Loucy (cell line): ENCODE data around the gene ZSCAN5B.

Source experiments
- EZH2phosphoT487 ChIP-seq: fragments of 200-600 bp; IDR thresholded peaks from 2 replicates; pipeline ENCODE4 v1.6.1; 2018; ENCODE audit warnings: antibody characterized with exemption, mild to moderate bottlenecking, moderate library complexity, borderline replicate concordance
- TF ChIP-seq, protein P1 (sequence below): fragments of 200-600 bp; sonication (generic); conservative IDR thresholded peaks from 2 replicates; pipeline ENCODE4 v1.5.1; 2014; ENCODE audit warnings: mild to moderate bottlenecking, antibody characterized with exemption, low read length

DNA sequence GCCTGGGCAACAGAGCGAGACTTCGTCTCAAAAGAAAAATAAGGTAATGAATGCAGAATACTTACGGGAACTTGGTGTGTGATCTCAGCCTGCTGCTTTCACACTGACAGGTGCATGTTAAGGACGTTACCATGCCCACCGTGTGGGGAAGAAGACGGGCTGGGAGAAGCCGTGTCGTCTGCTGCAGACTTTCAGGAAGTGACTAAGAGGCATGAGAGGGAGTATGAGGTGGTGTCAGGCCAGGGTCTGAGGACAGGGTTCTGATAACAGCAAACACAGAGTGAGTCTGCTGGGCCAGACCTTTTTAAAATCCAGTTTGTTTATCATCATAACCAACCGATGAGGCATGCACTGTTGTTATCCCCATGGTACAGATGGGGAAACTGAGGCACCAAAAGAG, 35.3 kb downstream of the ZSCAN5B start:
- TF ChIP-seq, protein P1, sequence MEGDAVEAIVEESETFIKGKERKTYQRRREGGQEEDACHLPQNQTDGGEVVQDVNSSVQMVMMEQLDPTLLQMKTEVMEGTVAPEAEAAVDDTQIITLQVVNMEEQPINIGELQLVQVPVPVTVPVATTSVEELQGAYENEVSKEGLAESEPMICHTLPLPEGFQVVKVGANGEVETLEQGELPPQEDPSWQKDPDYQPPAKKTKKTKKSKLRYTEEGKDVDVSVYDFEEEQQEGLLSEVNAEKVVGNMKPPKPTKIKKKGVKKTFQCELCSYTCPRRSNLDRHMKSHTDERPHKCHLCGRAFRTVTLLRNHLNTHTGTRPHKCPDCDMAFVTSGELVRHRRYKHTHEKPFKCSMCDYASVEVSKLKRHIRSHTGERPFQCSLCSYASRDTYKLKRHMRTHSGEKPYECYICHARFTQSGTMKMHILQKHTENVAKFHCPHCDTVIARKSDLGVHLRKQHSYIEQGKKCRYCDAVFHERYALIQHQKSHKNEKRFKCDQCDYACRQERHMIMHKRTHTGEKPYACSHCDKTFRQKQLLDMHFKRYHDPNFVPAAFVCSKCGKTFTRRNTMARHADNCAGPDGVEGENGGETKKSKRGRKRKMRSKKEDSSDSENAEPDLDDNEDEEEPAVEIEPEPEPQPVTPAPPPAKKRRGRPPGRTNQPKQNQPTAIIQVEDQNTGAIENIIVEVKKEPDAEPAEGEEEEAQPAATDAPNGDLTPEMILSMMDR, result no peak
- no peak for TF ChIP-seq EZH2phosphoT487
